Measurements from ENCODE around the gene RAD52.

RAD52 gene

DNA sequence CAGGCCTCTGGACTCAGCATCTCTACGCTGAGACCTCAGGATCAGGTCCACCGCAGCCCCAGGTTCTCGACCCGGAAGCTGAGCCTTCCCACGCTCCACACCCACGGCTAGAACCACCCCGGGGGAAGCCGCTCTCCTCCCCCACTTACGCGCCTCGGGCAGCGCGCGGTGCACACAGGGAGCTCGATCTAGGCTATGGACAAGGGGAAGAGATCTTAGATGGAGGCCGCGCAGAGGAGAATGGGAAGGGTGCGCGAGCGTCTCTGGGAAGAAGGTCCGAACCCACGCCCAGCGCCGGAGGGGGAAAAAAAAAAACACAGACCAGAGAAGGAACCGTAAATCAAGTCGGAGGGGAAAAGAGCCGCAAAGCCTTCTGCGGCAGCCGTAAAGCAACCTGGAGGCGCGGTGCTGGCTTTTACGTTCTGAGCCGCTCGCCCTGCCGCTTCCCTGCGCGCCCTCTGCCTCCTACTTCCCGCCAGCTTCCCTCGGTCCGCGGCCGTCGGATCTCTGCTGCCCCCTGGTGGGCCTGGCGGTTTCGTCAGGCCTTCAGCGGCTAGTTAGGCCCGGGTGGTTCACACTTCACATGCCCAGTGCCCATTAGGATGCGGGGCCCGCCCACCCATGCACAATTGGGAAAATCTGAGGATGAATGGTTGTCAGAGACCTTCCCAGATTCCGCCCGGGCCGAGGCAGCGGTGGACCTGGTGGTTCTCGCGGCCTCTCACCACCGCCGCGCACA, at the start of gene RAD52:
Gene RAD52, minus strand, starts transcription at position 242 of the 739 bp plus-strand sequence. CDS start 16,636 bp downstream, outside the sequence.
- DNase-seq: peak; percentile 97

DNA sequence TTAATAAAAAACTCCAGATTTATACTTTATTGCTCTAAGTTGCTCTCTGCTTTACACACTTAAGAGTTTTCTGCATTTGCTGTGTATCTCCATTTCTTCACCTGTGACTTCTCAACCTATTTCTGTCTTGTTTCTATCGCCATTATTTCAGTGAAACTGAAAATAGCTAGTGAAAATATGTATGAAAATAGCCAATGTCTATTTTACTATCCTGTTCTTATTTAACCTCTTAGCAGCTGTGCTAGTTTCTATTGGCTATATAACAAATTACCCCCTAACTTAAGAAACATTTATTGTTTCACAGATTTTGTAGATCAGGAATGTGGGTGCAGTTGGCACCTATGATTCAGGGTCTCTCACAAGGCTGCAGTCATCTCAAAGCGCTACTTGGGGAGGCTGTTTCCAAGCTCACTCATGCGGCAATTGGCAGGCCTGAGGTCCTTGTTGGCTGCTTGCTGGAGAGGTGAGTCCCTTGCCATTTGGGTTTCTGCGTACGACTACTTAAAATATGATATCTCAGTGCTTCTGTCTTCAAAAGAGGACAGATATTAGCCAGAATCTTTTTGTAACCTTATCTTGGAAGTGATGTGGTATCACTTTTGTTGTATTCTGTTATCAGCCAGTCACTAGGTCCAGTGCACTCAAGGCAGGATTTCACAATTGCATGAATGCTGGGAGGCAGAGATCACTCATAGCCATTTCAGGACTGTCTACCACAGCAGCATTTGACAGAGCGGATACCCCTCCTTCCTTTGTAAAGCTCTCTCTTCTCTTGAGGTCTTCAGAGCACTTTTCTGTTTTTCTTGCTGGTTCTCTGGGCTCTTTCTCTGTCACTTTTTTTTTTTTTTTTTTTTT, 48.8 kb upstream of the RAD52 start:
- no peak for DNase-seq

DNA sequence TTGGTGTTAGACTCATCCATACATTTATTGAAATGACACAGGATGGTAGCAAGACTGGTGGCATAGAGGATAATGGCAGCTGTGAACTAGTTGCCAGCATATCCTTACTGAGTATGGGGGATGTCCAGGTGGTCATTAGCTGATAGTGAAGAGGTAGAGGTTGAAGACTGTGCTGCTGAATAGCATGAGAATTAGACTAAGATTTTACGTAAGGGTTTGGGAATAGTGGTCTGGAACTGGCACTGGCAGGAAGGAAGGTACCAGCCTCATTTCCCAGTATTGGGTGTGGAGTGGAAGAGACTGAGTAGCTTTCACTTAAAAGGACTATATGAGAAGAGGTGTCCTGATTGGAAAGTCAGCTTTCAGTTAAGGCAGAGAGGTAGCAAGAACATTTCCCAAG, 48.0 kb upstream of the RAD52 start:
- DNase-seq: no peak

DNA sequence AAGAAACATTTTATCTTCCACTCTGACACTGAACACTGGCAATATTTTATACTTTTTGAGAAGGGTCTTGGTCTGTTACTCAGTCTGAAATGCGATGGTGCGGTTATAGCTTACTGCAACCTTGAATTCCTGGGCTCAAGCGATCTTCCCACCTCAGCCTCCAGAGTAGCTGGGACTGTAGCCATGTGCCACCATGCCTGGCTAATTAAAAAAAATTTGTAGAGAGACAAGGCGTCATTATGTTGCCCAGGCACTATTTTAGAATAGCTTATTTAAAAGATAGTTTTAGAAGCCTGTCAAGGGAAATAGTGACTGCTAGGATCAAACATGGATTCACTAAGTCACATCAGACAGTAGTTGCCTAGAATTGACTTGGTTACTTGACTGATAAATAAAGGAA, 47.4 kb upstream of the RAD52 start:
- DNase-seq: no peak

DNA sequence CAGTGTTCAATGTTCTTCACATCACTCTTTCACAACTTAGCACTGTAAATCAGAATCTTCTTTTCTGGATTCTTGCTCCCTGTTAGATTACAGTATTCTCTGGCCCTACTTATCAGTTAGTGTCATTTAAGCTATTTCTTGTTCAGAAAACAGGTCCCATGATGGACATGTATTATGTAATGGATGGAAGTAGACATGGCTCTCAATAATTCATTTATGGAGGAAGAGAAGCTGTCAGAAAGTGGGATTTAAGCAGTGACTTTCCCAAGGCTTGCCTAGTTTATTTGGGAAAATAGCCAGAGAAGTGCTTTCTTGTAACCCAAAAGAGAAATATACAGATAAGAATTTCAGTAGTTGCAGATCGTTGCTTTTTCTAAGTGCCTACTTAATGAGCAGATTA, 43.2 kb upstream of the RAD52 start:
- DNase-seq: no peak

DNA sequence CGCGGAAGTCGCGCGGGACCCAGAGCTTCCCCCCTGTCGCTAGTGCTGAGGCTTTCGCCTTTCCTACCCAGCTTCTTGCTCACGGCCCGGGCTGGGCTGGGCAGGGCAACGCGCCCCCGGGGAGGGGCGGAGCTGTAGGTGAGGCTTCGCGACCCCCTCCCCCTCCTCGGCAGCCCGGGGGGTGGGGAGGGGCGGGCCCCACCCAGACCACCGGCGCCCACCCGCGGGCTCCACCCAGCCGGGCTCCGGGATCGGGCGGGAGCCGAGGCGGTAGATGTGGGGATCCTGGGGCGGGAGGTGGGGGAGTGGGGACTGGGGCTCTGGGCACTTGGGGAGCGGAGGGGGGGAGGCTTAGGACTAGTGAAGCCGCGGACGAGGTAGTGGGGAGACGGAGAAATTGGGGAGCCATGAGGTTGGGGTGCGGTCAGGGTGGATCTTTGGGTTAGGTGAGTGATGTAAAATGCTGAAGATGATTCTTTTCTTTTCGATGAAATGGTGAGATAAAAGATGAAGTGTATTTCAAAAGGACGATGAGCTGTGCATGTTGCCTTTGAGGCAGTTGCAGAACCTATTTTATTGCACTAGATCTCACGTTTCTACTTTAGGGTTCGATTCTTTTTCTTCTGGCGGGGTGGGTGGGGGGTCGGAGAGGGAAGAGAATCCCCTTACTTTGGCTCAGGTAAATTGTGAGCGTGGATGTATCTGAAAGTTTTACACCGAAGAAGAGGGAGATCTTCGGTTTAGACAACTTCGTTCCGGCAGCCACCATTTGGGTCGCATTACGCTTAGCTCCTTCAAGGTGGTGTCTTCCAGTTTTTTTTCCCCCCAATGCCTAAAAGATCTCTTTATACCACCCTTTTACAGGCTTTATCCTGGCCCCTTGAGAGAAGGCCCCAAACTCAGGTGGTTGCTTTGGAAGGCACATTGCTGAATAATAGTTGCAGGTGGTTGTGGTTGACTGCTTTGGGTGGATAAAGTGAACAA, 42.1 kb upstream of the RAD52 start:
- peak; percentile 43 for DNase-seq

DNA sequence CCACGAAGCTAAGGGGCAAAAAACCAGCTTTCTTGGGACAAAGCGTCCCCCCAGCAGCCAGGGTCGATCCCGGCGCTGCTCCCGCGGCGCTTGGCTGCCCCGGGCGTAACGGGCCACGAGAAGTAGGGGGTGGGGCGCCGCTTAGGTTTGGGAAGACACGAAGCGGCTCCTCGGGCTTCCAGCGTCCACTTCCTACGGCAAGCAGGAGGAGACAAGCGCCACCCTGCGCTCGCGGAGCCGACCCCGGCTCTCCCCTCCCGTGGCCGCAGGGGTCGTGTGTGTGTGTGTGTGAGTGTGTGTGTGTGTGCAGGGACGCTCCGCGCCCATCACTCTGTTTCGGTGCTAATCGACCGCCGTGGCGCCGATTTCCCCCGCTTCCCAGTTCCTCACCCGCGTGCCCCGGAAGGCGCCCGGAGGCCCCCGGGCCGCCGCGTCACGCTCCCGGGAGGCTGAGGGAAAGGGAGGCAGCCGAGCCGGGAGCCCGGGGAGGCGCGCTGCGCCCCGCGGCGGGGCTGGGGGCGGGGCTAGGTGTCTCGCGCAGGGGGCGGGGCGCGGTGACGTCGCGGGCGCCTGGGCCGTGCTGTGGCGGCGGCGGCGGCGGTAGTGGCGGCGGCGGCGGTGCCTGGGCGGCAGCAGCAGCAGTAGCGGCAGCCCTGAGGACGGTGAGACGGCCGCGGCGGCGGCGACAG, 41.3 kb upstream of the RAD52 start, which contains the start of gene ERC1:
Gene ERC1, plus strand, starts transcription at position 563 of the 689 bp plus-strand sequence. CDS start 36,681 bp downstream, outside the sequence.
- peak; percentile 87 for DNase-seq

DNA sequence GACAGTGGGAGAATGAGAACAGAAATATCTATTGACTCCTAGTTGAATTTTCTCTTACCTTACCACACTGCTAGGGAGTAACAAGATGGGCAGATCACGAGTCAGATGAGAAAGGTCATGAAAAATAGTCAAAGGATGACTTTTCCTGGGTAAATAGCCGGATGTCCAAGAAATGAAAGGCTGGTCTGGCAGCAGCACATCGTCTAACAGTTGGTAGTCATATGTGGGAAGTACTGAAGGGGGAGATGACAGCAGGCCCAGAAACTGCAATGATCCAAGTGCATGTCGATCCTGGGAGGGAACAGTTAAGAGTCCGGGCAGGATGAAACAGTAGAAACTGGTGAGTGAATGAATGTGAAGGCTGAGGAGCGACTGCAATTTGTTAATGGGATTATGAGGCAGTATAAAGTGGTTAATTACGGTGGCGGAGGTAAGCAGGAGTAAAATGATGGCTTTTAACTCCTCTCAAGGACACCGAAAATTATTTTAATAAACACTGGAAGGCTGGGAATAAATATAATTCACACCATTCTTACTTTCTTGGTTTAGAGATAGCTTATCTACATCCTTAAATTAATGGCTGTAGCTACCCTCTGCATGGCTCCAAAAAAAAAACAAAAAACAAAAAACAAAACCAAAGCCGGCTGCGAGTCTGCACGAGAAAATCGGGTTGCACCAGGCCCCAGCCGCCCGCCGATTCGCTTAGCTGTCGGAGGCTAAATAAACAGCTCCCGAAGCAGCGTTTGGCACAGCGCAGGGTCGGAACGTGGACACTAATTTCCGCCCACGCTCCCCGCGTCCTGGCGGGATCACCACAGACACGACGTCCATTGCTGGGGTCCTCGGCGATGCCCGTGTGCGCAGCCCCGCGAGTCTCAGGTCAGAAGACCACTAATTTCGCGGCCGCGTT, 40.5 kb upstream of the RAD52 start:
- peak; percentile 50 for DNase-seq

DNA sequence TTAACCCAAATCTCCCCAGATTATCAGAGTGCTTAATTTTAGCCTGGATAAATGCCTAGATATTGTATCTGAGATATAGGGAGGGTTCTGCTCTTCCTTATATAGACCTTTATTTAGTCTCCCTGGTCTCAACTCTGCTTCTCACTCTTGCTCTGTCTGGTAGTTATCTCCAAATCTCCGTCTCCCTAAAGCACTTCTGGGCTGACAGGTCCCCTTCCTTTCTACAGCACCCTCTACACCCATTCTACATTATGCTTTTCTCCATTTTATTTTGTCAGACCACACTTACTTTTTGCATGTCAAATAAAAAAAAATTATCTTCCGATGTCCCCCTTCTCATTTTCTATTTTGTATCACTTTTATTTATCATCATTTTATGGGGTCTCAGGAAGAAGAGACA, 39.6 kb upstream of the RAD52 start:
- DNase-seq: no peak

DNA sequence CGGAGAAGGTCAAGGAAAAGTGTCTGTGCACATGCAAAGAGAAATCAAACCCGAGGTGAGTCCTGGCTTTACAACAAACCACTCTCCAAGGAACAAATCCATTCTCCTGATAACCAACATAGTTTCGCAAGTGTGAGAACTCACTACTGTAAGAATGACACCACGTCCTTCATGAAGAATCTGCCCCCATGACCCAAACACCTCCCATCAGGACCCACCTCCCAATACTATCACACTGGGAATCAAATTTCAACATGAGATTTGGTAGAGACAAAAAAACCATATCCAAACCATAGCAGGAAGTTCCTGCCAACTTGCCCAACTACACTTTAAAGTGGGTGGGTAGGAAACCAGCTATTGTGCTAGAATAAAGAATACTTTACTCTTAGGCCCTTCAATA, 39.2 kb upstream of the RAD52 start:
- no peak for DNase-seq

DNA sequence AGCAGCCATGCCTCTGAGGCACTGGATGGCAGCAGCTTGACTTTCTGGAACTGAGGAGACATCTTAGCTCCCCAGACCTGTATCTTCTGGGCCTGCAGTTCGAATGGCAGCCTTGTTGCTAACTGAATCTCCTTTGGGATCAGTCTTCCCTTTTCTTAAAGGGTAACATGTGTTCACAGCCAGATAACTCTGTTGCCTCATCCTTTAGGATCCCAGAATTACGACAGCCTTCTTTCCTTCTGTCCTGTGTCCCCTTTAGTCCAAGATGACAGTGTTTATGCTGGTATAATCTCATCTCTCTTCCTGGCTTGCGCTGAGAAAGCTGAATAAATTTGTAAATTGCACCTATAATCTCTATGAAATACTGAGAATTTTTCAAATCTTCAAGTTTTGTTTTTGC, 32.5 kb upstream of the RAD52 start:
- DNase-seq: no peak

DNA sequence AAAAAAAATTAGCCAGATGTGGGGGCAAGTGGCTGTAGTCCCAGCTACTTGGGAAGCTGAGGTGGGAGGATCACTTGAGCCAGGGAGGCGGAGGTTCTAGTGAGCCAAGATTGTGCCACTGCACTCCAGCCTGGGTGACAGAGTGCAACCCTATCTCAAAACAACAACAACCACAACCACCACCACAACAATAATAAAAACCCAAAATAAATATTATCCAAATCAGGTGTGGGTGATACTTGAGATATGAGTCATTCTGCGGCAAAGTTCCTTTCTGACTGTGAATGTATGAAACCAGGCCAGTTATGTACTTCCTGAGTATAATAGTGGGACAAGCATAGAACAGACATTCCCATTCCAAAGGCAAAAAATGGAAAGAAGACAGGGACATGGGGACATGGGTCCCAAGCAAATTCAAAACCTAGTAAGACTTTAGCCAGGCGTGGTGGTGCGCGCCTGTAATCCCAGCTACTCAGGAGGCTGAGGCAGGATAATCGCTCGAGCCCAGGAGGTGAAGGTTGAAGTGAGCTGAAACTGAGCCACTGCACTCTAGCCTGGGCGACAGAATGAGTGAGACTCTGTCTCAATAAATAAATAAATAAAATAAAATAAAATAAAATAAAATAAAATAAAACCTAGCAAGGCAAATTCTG, 31.8 kb upstream of the RAD52 start:
- no peak for DNase-seq

DNA sequence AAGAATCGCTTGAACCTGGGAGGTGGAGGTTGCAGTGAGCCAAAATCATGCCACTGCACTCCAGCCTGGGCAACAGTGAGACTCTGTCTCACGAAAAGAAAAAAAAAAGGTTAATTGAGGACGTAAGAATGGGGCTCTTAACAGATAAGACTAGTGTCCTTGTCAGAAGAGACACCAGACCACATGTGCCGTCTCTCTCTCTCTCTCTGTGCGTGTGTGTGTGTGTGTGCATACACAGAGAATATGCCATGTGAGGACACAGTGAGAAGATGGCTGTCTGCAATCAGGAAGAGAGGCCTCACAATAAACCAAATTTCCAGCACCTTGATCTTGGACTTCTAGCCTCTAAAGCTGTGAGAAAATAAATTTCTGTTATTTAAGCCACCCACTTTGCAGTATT, 29.9 kb upstream of the RAD52 start:
- no peak for DNase-seq

DNA sequence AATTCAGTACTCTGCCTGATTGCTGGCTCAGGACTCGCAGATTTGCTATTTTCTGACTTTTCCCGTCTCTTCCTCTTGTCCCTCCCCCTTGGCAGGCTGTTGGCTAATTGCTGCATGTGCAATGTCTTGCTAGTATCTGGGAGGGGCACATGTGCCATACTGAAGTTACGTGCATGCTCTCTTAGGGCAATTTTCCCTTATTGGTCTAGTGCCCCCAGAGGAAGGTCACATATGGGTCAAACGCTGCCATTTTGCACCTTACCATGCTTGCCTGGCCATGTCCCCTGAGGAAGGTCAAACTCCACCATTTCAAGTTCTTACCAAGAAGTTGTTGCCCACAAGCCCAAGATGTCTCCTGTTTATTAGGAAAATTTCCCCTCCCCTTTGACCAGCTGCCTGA, 27.7 kb upstream of the RAD52 start:
- DNase-seq: no peak

DNA sequence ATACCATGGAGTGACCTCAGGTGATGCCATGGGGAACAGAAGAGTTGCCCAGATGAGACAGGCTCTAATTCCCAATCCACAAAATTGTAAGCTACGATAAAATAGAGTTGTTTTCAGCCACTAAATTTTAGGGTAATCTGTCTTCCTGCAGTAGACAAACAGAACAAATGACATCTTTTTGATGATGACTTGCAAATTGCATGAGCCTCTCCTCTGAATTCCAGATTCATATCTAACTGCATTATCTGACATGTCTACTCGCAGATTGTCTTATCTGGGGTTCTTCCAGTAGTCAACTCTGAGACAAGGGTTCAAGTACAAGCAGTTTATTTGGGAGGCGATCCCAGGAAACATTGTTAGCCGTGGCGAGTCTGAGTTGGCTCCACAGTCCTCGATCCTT, 27.1 kb upstream of the RAD52 start:
- no peak for DNase-seq

DNA sequence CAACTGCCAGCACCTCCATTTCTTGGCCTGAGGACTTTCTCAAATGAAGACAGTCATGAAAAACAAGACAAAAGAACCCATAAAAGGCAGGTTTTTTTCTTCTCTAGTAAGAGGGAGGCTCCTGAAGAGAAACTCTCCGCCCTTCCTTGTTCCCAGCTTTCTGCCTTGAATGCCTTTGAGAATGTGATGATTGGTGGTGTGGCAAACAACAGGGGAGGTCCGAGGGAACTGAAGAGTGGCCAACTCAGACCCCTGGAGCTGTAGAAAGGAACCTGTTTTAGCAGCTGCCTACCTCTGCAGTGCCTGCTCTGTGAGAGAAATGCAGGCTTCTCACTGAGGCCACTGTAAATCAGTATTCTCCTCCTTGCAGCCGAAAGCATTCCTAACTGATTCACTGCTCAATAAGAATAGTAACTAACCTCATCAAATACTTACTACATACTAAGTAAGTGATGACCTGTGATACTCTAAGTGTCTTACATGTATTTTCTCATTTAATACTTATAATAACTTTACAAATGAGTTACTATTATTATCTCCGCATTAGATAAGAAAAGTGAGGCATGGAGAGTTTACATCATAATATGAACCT, 24.9 kb upstream of the RAD52 start:
- DNase-seq: no peak

DNA sequence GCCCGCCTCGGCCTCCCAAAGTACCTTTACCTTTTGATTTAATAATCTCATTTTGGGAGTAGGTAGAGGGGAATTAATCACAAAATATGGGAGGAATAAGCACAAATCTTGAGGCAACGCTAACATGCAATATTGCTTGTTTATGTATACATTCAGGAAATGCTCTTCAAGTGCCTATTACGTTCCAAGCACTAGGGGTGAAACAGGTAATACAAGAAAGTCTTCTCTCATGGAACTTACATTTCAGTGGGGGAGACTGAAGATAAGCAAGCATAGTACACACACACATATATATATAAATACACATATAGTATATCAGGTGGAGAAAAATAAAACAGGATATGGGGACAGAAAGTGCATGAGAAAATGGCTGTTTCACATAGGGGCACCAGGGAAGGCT, 22.5 kb upstream of the RAD52 start:
- DNase-seq: no peak

DNA sequence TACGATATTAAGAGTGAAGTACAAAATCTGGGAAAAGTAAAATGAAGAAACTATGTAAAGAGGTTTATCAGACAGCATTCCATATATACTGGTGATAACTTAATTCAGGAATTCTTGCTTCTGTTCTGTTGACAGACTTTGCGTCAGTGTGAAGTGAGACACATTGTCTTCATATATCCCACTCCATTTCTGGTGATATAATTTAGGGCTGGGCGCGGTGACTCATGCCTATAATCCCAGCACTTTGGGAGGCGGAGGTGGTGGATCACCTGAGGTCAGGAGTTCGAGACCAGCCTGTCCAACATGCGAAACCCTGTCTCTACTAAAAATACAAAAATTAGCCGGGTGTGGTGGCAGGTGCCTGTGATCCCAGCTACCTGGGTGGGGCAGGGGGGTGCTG, 20.3 kb upstream of the RAD52 start:
- DNase-seq: no peak

DNA sequence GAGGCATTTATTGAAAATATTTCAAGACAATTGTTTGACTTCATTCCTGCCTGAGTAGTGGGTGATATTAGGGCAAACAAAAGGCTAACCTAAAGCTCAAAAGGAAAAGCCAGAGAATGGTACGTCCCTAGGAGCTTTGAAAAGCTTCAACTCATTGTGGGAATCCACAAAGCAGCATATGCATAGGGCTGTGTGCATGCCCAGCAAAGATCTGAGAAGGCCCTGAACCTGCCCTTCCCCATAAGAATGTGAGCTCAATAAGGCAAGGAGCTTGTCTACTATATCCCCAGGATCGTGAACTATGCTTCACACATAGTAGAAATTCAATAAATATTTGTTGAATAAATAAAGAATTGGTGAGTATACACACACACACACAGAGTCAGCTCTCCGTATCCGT, 19.1 kb upstream of the RAD52 start:
- DNase-seq: no peak

DNA sequence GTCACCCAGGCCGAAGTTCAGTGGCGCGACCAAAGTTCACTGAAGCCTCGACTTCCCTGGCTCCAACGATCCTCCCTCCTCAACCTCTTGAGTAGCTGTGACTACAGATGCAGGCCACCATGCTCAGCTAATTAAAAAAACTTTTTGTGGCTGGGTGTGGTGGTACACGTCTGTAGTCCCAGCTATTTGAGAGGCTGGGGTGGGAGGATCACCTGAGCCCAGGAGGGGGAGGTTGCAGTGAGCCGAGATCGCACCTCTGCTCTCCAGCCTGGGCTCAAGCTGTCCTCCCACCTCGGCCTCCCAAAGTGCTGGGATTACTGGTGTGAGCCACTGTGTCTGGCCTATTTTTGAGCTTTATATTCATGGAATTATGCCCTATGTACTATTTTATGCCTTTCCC, 18.1 kb upstream of the RAD52 start:
- no peak for DNase-seq
